ENCODE results near the gene ACOX3.

- TF ChIP-seq, protein P1, sequence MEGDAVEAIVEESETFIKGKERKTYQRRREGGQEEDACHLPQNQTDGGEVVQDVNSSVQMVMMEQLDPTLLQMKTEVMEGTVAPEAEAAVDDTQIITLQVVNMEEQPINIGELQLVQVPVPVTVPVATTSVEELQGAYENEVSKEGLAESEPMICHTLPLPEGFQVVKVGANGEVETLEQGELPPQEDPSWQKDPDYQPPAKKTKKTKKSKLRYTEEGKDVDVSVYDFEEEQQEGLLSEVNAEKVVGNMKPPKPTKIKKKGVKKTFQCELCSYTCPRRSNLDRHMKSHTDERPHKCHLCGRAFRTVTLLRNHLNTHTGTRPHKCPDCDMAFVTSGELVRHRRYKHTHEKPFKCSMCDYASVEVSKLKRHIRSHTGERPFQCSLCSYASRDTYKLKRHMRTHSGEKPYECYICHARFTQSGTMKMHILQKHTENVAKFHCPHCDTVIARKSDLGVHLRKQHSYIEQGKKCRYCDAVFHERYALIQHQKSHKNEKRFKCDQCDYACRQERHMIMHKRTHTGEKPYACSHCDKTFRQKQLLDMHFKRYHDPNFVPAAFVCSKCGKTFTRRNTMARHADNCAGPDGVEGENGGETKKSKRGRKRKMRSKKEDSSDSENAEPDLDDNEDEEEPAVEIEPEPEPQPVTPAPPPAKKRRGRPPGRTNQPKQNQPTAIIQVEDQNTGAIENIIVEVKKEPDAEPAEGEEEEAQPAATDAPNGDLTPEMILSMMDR (IDR thresholded peaks at IDR 0.05) = no peak
- TF ChIP-seq POLR2A (IDR thresholded peaks at IDR 0.05) = no peak
- no peak for TF ChIP-seq POLR2AphosphoS5 (IDR thresholded peaks at IDR 0.05)
- TF ChIP-seq EP300 (IDR thresholded peaks at IDR 0.05) = no peak
These were observed 38.5 kb upstream of the ACOX3 start for GRCh38 chr4:8478801-8479744.

Measured in stomach (tissue), 4 donors.